ENCODE data around the gene SLAIN1.

- TF ChIP-seq YY1 (IDR thresholded peaks at IDR 0.05; ENCODE audit: insufficient read depth, insufficient read length) (no peak), SUZ12 (IDR thresholded peaks at IDR 0.05; ENCODE audit: extremely low read depth, insufficient read depth, insufficient read length) (no peak), ZNF274 (IDR thresholded peaks at IDR 0.05; ENCODE audit: low read depth, low read length) (no peak)
Measured at GRCh38 chr13:77650409-77650808, 47.1 kb upstream of the SLAIN1 start.
